GM12878 (cell line): ENCODE results near the gene PHF20. TPM values are rescaled to one million over a fixed set of nuclear protein-coding genes. Genes with fewer than 3 reads are reported as not detected.

Source experiments
- ATAC-seq: fragments of 200-7000 bp; cut with Tn5 transposase; 3 replicates; pipeline ENCODE4 v1.9.1; 2020; ENCODE audit warnings: mild to moderate bottlenecking, moderate library complexity
- BruUV-seq: library from RNA; stranded (reverse); fragments of 400-500 nt; replicated peaks from 2 replicates; lab custom pipeline; 2021; lab: Mats Ljungman, UMichigan
- CTCF ChIA-PET: fragments of 300-600 bp; sonication (Branson Sonifier 250); formaldehyde crosslinking; extraction: SDS; loops from one replicate; lab custom pipeline; 2021; ENCODE audit warnings: inconsistent platforms; lab: Yijun Ruan, JAX
- POLR2A ChIA-PET: fragments of 350-600 bp; formaldehyde crosslinking; extraction: SDS; loops from one replicate; lab custom pipeline; 2021; ENCODE audit warnings: inconsistent platforms; lab: Charles Lee
- RAD21 ChIA-PET: fragments of 300-600 bp; sonication (Branson Sonifier 250); formaldehyde crosslinking; loops from one replicate; lab custom pipeline; 2023; ENCODE audit warnings: antibody characterized with exemption; ENCODE audit not compliant: unreplicated experiment; lab: Charles Lee
- SMC1A ChIA-PET: fragments of 300-600 bp; sonication (Branson Sonifier 250); formaldehyde crosslinking; loops from one replicate; lab custom pipeline; 2023; ENCODE audit not compliant: unreplicated experiment, uncharacterized antibody; lab: Charles Lee
- DNase-seq: peaks from one replicate; pipeline ENCODE4 v3.0.0-alpha.2; 2011; ENCODE audit warnings: low read depth, low spot score
- FAIRE-seq: peaks from 3 replicates; lab custom pipeline; 2011; peaks lifted over from hg19 to GRCh38; lab: Jason Lieb, UNC
- H2AFZ ChIP-seq: 2 replicates; pipeline ENCODE4 v1.6.0; 2011; ENCODE audit warnings: low read depth, low read length, control low read depth; ENCODE audit not compliant: control insufficient read depth
- H3K27ac ChIP-seq: 2 replicates; pipeline ENCODE4 v1.5.1; 2011; ENCODE audit warnings: control low read depth; ENCODE audit not compliant: control insufficient read depth, insufficient read depth
- H3K27me3 ChIP-seq, 2 experiments: replicated peaks in 1 of 2; 2 replicates each; pipeline versions ENCODE4 v1.6.0 to v1.6.1; 2011; ENCODE audit warnings: low read length in 1 of 2; ENCODE audit not compliant: control insufficient read depth in 2 of 2, insufficient read depth in 2 of 2
- H3K36me3 ChIP-seq, 2 experiments: 2 replicates each; pipeline ENCODE4 v1.5.1; 2011; ENCODE audit warnings: low read length in 1 of 2; ENCODE audit not compliant: control insufficient read depth in 2 of 2, insufficient read depth in 2 of 2
- H3K4me1 ChIP-seq: 2 replicates; pipeline ENCODE4 v1.6.1; 2011; ENCODE audit warnings: mild to moderate bottlenecking, low read length, moderate library complexity, mixed read lengths; ENCODE audit not compliant: control insufficient read depth, insufficient read depth
- H3K4me2 ChIP-seq: 2 replicates; pipeline ENCODE4 v1.6.0; 2011; ENCODE audit warnings: control low read depth; ENCODE audit not compliant: control insufficient read depth, insufficient read depth
- H3K4me3 ChIP-seq: fragments of 200-600 bp; sonication (generic); 2 replicates; pipeline ENCODE4 v1.5.1; 2016
- H3K79me2 ChIP-seq: 2 replicates; pipeline ENCODE4 v1.6.0; 2011; ENCODE audit warnings: low read length; ENCODE audit not compliant: control insufficient read depth, insufficient read depth
- H3K9ac ChIP-seq: 2 replicates; pipeline ENCODE4 v1.8.0; 2011; ENCODE audit warnings: low read length, control low read depth, mixed read lengths; ENCODE audit not compliant: control insufficient read depth, insufficient read depth
- H3K9me3 ChIP-seq: replicated peaks from 3 replicates; pipeline ENCODE4 v1.5.1; 2011; ENCODE audit warnings: mild to moderate bottlenecking, low read length; ENCODE audit not compliant: control insufficient read depth, insufficient read depth
- H4K20me1 ChIP-seq: 2 replicates; pipeline ENCODE4 v1.6.0; 2011; ENCODE audit not compliant: control insufficient read depth, insufficient read depth
- CEBPZ ChIP-seq: fragments of 150-350 bp; IDR thresholded peaks from 2 replicates; pipeline ENCODE4 v1.6.1; 2016; ENCODE audit warnings: low read depth, low read length
- CUX1 ChIP-seq: IDR thresholded peaks from 2 replicates; pipeline ENCODE4 v1.6.1; 2012; ENCODE audit warnings: improper control_type of control experiment, low read depth, low read length; ENCODE audit not compliant: insufficient replicate concordance
- IKZF1 ChIP-seq: fragments of 450-650 bp; conservative IDR thresholded peaks from 2 replicates; pipeline ENCODE4 v1.6.1; 2017; ENCODE audit warnings: antibody characterized with exemption, mild to moderate bottlenecking
- KLF5 ChIP-seq: fragments of 450-650 bp; IDR thresholded peaks from 2 replicates; pipeline ENCODE4 v1.6.1; 2014; ENCODE audit warnings: mild to moderate bottlenecking; ENCODE audit not compliant: partially characterized antibody
- MTA3 ChIP-seq: IDR thresholded peaks from 2 replicates; pipeline ENCODE4 v1.6.1; 2012; ENCODE audit warnings: low read length, inconsistent platforms, borderline replicate concordance
- POU2F2 ChIP-seq: IDR thresholded peaks from 3 replicates; pipeline ENCODE4 v1.6.1; 2011; ENCODE audit warnings: low read depth, mild to moderate bottlenecking, low read length, borderline replicate concordance
- STAT1 ChIP-seq: fragments of 450-650 bp; conservative IDR thresholded peaks from 2 replicates; pipeline ENCODE4 v1.6.1; 2014; ENCODE audit warnings: antibody characterized with exemption, mild to moderate bottlenecking
- TBL1XR1 ChIP-seq: IDR thresholded peaks from 2 replicates; pipeline ENCODE4 v1.6.1; 2012; ENCODE audit warnings: low read depth, low read length, improper control_type of control experiment
- USF1 ChIP-seq: IDR thresholded peaks from 2 replicates; pipeline ENCODE4 v1.6.1; 2011; ENCODE audit warnings: borderline replicate concordance, low read depth, mild to moderate bottlenecking, moderate library complexity, mixed read lengths, low read length; ENCODE audit not compliant: insufficient read depth; ENCODE audit errors: extremely low read length
- WGBS: methylation state at CpG from one replicate; pipeline ENCODE4 v1.1.6; 2016; ENCODE audit warnings: low lambda C conversion rate; ENCODE audit not compliant: insufficient replicate concordance, insufficient coverage; ENCODE audit errors: missing lambda C conversion rate; 5-methylcytosine and 5-hydroxymethylcytosine counted together
- in situ Hi-C: fragments of 300-500 bp; cut with MboI; formaldehyde crosslinking; loops from 9 replicates; pipeline ENCODE4 v1.14.3; 2018; ENCODE audit warnings: mixed read lengths
- intact Hi-C: fragments of 100-400 bp; cut with micrococcal nuclease; formaldehyde crosslinking; loops from one replicate; pipeline ENCODE4 v1.14.2; 2022; ENCODE audit not compliant: unreplicated experiment
- polyA plus RNA-seq, 11 experiments: library from polyadenylated mRNA; depleted of rRNA in 4 of 11; unstranded in 6 of 11; stranded (reverse) in 5 of 11; fragments of >200 nt; fragmentation: Nextera tagmentation in 4 of 11; fragmentation: Illumina TruSeq in 1 of 11; extraction: Ambion mirVana in 4 of 11; extraction: Trizol in 1 of 11; gene quantifications; 1 replicate in 1 of 11; 2 replicates in 10 of 11; pipeline versions ENCODE4 v1.2.1 to v1.2.3, GENCODE V29; 2011 to 2016; ENCODE audit warnings: inconsistent platforms in 2 of 11, missing spikeins in 2 of 11, low read depth in 1 of 11
- total RNA-seq, 4 experiments: library from RNA; depleted of rRNA in 3 of 4; stranded (reverse); fragments of >200 nt in 3 of 4; fragmentation: Illumina TruSeq in 1 of 4; extraction: Trizol in 1 of 4; gene quantifications; 2 replicates each; pipeline versions ENCODE4 v1.2.1 to v1.2.3, GENCODE V29; 2013 to 2021
- TF ChIP-seq, protein P1 (sequence below), 3 experiments: IDR thresholded peaks in 2 of 3; conservative IDR thresholded peaks in 1 of 3; 2 replicates each; pipeline ENCODE4 v1.5.1; 2011; ENCODE audit warnings: low read depth in 3 of 3, low read length in 3 of 3, mild to moderate bottlenecking in 3 of 3, control low read depth in 2 of 3, moderate library complexity in 2 of 3, inconsistent platforms in 1 of 3, mixed read lengths in 1 of 3; ENCODE audit not compliant: control insufficient read depth in 2 of 3, insufficient read depth in 1 of 3; ENCODE audit errors: extremely low read depth in 1 of 3

Gene PHF20
- total and polyA plus RNA-seq, 10 of the 15 experiments (the other 5 are each of a cell fraction or from before 2014, with no cell fraction given) = 31.6 to 91.2 (median 46.8) TPM

DNA sequence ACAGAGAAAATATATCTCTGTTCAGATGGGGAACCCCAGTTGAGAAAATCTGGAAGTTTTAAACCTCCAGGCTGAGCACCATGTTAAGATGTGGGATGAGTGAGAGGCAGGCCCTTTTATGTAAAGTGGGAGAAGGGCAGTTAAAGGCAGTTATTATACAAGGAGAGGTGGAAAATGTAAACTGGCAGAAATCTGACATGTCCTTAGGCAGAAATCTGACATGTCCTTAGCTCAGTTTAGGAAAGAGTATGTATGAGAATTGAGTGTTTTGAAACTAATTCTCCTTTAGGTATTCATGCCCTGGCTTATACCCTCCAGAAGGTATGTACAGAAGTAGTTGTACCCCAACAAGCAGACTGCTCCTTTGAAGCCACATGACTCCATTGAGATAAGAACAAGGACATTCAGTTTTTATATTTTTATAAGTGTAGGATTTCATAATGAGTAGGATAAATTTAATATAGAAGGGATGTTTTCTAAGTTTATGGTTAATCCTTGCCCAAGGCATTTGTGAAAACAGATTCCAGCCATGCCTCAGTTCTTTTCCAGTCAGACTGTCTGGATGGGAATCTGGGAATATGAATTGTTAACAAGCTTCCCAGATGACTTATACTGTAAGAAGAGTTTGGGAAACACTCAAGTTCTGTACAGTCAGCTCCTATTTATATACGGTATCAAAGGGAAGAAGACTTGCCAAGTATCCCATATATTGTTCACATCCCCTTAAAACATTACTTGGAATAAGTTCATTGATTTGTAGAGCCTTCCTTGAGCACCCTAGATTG, 94.8 kb downstream of the PHF20 start:
- in situ Hi-C loops = no loop called here
- intact Hi-C loops = no loop called here
- FAIRE-seq (no peak), ATAC-seq (no peak), DNase-seq (no peak)
- no peak overlapping the region for H3K27ac ChIP-seq
- WGBS = 92% methylated on average over 1 of the region's 1 CpG
- no peak overlapping the region for H3K4me3 ChIP-seq
- no peaks in the 10 kb centered on the region for H3K79me2 ChIP-seq
- ChIA-PET SMC1A (interaction anchor here (1.2 to 1.3 kb wide), 2 partner anchors 12 to 26 kb away, joined by 3 to 4 read pairs; no protein-coding TSS in a partner anchor), CTCF (no interaction called here), POLR2A (interaction anchor here (0.6 kb wide), 1 partner anchor 71 kb away, joined by 3 read pairs; no protein-coding TSS in a partner anchor), RAD21 (interaction anchor here (1.4 kb wide), 1 partner anchor 124 kb away, joined by 3 read pairs; no protein-coding TSS in a partner anchor)
- no peak overlapping the region for H3K4me2 ChIP-seq
- H3K9ac ChIP-seq = no peak overlapping the region
- no TSS peak for BruUV-seq
- no peaks in the 10 kb centered on the region for H3K9me3 ChIP-seq
- H4K20me1 ChIP-seq = no peaks in the 10 kb centered on the region
- H3K4me1 ChIP-seq = no peaks in the 10 kb centered on the region
- H3K27me3 ChIP-seq = no peaks in the 10 kb centered on the region
- TF ChIP-seq KLF5 (no peak), STAT1 (no peak), MTA3 (no peak), IKZF1 (no peak), TBL1XR1 (no peak), USF1 (no peak), CEBPZ (no peak), POU2F2 (no peak), CUX1 (no peak)
- TF ChIP-seq, protein P1, sequence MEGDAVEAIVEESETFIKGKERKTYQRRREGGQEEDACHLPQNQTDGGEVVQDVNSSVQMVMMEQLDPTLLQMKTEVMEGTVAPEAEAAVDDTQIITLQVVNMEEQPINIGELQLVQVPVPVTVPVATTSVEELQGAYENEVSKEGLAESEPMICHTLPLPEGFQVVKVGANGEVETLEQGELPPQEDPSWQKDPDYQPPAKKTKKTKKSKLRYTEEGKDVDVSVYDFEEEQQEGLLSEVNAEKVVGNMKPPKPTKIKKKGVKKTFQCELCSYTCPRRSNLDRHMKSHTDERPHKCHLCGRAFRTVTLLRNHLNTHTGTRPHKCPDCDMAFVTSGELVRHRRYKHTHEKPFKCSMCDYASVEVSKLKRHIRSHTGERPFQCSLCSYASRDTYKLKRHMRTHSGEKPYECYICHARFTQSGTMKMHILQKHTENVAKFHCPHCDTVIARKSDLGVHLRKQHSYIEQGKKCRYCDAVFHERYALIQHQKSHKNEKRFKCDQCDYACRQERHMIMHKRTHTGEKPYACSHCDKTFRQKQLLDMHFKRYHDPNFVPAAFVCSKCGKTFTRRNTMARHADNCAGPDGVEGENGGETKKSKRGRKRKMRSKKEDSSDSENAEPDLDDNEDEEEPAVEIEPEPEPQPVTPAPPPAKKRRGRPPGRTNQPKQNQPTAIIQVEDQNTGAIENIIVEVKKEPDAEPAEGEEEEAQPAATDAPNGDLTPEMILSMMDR (IDR thresholded peaks at IDR 0.05 in 2 of 3, conservative IDR thresholded peaks at IDR 0.05 in 1 of 3; ENCODE audit: control insufficient read depth in 2 of 3, extremely low read depth in 1 of 3, insufficient read depth in 1 of 3, low read depth in 3 of 3, low read length in 3 of 3) = no peak
- H2AFZ ChIP-seq = no peak overlapping the region
- H3K36me3 ChIP-seq = peaks cover 0 to 5% of the 10 kb centered on the region in 2 experiments; a peak in 2 of 4 replicates
